ENCODE results near the gene PPP6R3. TPM values are rescaled to one million over a fixed set of nuclear protein-coding genes. Genes with fewer than 3 reads are reported as not detected.
"Not testable (repeated sequence)": the region's sequence is repeated elsewhere in the genome, so short reads cannot be mapped to it uniquely, and the experiment has no call there.

The PPP6R3 gene
- total RNA-seq, 2 experiments from 2014 or later = 95.4 to 103 TPM

DNA sequence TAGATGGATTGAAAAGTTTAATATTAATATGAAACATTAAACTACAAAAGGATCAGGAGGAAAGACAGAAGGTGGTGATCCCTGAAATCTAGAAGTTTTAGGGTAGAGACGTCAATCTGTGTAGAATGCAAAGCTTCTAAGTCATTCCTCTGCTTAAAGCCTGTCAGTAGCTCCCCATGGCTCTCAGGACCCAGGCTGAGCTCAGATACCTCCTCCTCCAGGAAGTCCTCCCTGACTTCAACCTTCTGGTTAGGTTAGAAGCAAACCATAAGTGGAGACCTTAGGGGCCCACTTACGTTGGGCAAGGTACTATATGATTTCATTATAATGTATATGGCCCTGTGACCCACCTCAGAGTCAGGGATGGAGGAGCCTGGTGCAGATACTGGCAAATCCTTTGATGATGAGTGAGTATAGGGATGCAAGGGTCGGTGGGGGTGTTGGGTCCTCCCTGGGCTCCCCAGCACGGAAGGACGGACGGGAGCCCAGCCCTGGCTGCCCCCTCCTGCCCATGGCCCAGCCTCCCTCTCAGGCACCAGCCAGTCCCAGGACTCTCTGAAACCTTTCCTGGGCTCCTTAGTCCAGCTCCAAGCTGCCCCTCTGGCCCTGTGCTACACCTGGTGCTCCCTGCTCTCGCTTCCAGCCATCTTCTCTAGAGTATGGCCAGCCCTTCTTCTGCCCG lies 3.2 kb upstream of the PPP6R3 start:
- Mint-ChIP-seq H3K9me3 (no peaks in the 10 kb centered on the region), H3K4me1 (ENCODE audit: low read depth) (peaks cover 4% of the 10 kb centered on the region), H3K27ac (no peak overlapping the region), H3K27me3 (no peaks in the 10 kb centered on the region), H3K4me3 (no peak overlapping the region), H3K36me3 (ENCODE audit: low read depth) (peaks cover 7% of the 10 kb centered on the region)
- DNase-seq (no peak), ATAC-seq (no peak)
- CTCF ChIA-PET = interaction anchor here (1.0 to 1.4 kb wide), 2 partner anchors 9 to 127 kb away, joined by 3 read pairs; no protein-coding TSS in a partner anchor
- intact Hi-C loops (cut with micrococcal nuclease) = no loop called here
- POLR2A ChIA-PET = interaction anchor here (1.2 kb wide), 1 partner anchor 8 kb away, joined by 3 read pairs; no protein-coding TSS in a partner anchor
- TF ChIP-seq, protein P1, sequence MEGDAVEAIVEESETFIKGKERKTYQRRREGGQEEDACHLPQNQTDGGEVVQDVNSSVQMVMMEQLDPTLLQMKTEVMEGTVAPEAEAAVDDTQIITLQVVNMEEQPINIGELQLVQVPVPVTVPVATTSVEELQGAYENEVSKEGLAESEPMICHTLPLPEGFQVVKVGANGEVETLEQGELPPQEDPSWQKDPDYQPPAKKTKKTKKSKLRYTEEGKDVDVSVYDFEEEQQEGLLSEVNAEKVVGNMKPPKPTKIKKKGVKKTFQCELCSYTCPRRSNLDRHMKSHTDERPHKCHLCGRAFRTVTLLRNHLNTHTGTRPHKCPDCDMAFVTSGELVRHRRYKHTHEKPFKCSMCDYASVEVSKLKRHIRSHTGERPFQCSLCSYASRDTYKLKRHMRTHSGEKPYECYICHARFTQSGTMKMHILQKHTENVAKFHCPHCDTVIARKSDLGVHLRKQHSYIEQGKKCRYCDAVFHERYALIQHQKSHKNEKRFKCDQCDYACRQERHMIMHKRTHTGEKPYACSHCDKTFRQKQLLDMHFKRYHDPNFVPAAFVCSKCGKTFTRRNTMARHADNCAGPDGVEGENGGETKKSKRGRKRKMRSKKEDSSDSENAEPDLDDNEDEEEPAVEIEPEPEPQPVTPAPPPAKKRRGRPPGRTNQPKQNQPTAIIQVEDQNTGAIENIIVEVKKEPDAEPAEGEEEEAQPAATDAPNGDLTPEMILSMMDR (IDR thresholded peaks at IDR 0.05) = no peak

- ChIA-PET CTCF (interaction anchor here (1.4 kb wide), 1 partner anchor 127 kb away, joined by 3 read pairs; no protein-coding TSS in a partner anchor), POLR2A (no interaction called here)
- Mint-ChIP-seq H3K27me3 (no peaks in the 10 kb centered on the region), H3K36me3 (ENCODE audit: low read depth) (peaks cover 12% of the 10 kb centered on the region), H3K27ac (no peak overlapping the region), H3K9me3 (no peaks in the 10 kb centered on the region), H3K4me1 (ENCODE audit: low read depth) (peaks cover 9% of the 10 kb centered on the region), H3K4me3 (no peak overlapping the region)
- intact Hi-C loops (cut with micrococcal nuclease) = no loop called here
- DNase-seq (no peak), ATAC-seq (no peak)
- TF ChIP-seq, protein P1 (IDR thresholded peaks at IDR 0.05) = no peak
Measured at GRCh38 chr11:68457898-68458249, 2.7 kb upstream of the PPP6R3 start.

DNA sequence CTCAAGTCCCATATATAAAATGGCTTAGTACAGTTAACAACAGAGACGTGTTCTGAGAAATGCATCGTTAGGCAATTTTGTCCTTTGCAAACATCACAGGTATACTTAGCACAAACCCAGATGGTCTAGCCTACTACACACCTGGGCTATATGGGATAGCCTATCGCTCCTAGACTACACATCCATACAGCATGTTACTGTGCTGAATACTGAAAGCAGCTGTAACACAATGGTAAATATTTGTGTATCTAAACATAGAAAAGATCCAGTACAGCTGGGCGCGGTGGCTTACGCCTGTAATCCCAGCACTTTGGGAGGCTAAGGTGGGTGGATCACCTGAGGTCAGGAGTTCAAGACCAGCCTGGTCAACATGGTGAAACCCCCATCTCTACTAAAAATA lies 2.2 kb upstream of the PPP6R3 start:
- CTCF ChIA-PET = interaction anchor here (1.4 kb wide), 1 partner anchor 126 kb away, joined by 3 read pairs; no protein-coding TSS in a partner anchor
- H3K36me3 Mint-ChIP-seq (ENCODE audit: low read depth) = peaks cover 12% of the 10 kb centered on the region
- intact Hi-C loops (cut with micrococcal nuclease); H3K9me3 Mint-ChIP-seq; H3K4me3 Mint-ChIP-seq; DNase-seq; H3K27me3 Mint-ChIP-seq; ATAC-seq; H3K27ac Mint-ChIP-seq: not testable (repeated sequence)
- H3K4me1 Mint-ChIP-seq (ENCODE audit: low read depth) = peaks cover 11% of the 10 kb centered on the region
- POLR2A ChIA-PET = interaction anchor here (0.8 kb wide), 1 partner anchor 70 kb away, joined by 3 read pairs; no protein-coding TSS in a partner anchor

- Mint-ChIP-seq H3K27ac (peak overlapping the region; percentile 94), H3K27me3 (no peaks in the 10 kb centered on the region), H3K36me3 (ENCODE audit: low read depth) (peaks cover 25% of the 10 kb centered on the region), H3K4me1 (ENCODE audit: low read depth) (peaks cover 26% of the 10 kb centered on the region), H3K9me3 (no peaks in the 10 kb centered on the region), H3K4me3 (peak overlapping the region; percentile 85)
- ATAC-seq (peak; percentile 92), DNase-seq (peak; percentile 97)
- intact Hi-C loops (cut with micrococcal nuclease) = no loop called here
- ChIA-PET CTCF (no interaction called here), POLR2A (interaction anchor here (0.6 to 0.7 kb wide), 2 partner anchors 853 to 878 kb away, joined by 3 read pairs; no protein-coding TSS in a partner anchor)
- TF ChIP-seq, protein P1 (IDR thresholded peaks at IDR 0.05) = no peak
Measured at GRCh38 chr11:68459886-68460740, 439 bp upstream of the PPP6R3 start.

DNA sequence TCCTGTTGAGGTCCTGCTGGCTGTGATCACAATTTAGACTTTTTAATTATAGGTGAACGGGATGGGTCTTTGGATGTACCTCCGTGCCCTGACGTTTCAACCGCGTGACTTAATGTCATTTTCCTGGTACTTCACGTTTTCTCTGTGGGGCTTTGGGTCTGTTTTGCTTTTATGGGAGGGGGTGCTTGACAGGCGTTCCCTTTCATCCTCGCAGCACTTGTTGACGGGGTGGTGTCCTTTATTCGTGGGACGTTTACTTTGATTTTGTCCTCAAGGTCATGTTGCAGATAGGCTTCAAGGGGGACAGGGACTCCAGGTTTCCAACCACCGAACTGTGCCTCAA lies 994 bp downstream of the PPP6R3 start:
- Mint-ChIP-seq H3K4me1 (ENCODE audit: low read depth) (peaks cover 36% of the 10 kb centered on the region), H3K27me3 (no peaks in the 10 kb centered on the region), H3K9me3 (no peaks in the 10 kb centered on the region), H3K27ac (peak overlapping the region; percentile 87), H3K4me3 (peak overlapping the region; percentile 85), H3K36me3 (ENCODE audit: low read depth) (peaks cover 29% of the 10 kb centered on the region)
- DNase-seq (peak; percentile 19), ATAC-seq (no peak)
- TF ChIP-seq, protein P1 (IDR thresholded peaks at IDR 0.05) = no peak
- ChIA-PET CTCF (interaction anchor here (1.2 to 1.4 kb wide), 2 partner anchors 45 to 123 kb away, joined by 3 to 4 read pairs; no protein-coding TSS in a partner anchor), POLR2A (interaction anchor here (2.0 kb wide), 1 partner anchor 10 kb away, joined by 6 read pairs; no protein-coding TSS in a partner anchor)
- intact Hi-C loops (cut with micrococcal nuclease) = no loop called here

Measured in activated CD8-positive, alpha-beta T cell treated with anti-CD3 and anti-CD28 coated beads for 36 hours (primary cell).